Neural cell (in vitro differentiated cells): ENCODE measurements around the gene TEX9.

Source experiments
- CTCF ChIP-seq: fragments of 450-650 bp; IDR thresholded peaks from 2 replicates; pipeline ENCODE4 v1.5.1; 2014; ENCODE audit warnings: antibody characterized with exemption, mild to moderate bottlenecking, moderate library complexity; ENCODE audit not compliant: poor library complexity, severe bottlenecking
- EP300 ChIP-seq: fragments of 450-650 bp; conservative IDR thresholded peaks from 2 replicates; pipeline ENCODE4 v1.6.1; 2014; ENCODE audit warnings: antibody characterized with exemption, mild to moderate bottlenecking, moderate library complexity; ENCODE audit not compliant: poor library complexity, severe bottlenecking
- EZH2 ChIP-seq: fragments of 200-600, 300-800 bp; shearing (Covaris generic), sonication (generic); IDR thresholded peaks from 2 replicates; pipeline ENCODE4 v1.6.1; 2014; ENCODE audit warnings: antibody characterized with exemption, low read length, borderline replicate concordance, mild to moderate bottlenecking; ENCODE audit not compliant: insufficient read depth, poor library complexity, severe bottlenecking
- POLR2AphosphoS5 ChIP-seq: IDR thresholded peaks from 2 replicates; pipeline ENCODE4 v1.6.1; 2012
- RAD21 ChIP-seq: fragments of 450-650 bp; conservative IDR thresholded peaks from 2 replicates; pipeline ENCODE4 v1.6.1; 2014; ENCODE audit warnings: antibody characterized with exemption, mild to moderate bottlenecking, moderate library complexity
- REST ChIP-seq: IDR thresholded peaks from 2 replicates; pipeline ENCODE4 v1.6.1; 2012; ENCODE audit warnings: borderline replicate concordance
- SMC3 ChIP-seq: fragments of 450-650 bp; conservative IDR thresholded peaks from 2 replicates; pipeline ENCODE4 v1.6.1; 2014; ENCODE audit warnings: antibody characterized with exemption, mild to moderate bottlenecking, moderate library complexity; ENCODE audit not compliant: poor library complexity

GRCh38 chr15:56459096-56459495 lies 93.9 kb downstream of the TEX9 start:
- TF ChIP-seq CTCF = no peak
- no peak for TF ChIP-seq EP300
- TF ChIP-seq POLR2AphosphoS5 = no peak
- no peak for TF ChIP-seq EZH2
- TF ChIP-seq RAD21 = no peak
- no peak for TF ChIP-seq SMC3
- TF ChIP-seq REST = no peak
